NB4 (cell line): Measurements from ENCODE around the gene DENND2D.

ENCODE experiments used
- DNase-seq: peaks from one replicate; pipeline ENCODE4 v3.0.0; 2010; ENCODE audit warnings: low read depth
- H3K4me3 ChIP-seq: one replicate; pipeline ENCODE4 v1.5.1; 2011; ENCODE audit warnings: mild to moderate bottlenecking, low read depth, low read length, moderate library complexity
- CTCF ChIP-seq: IDR thresholded peaks from one replicate; pipeline ENCODE4 v1.5.1; 2012; ENCODE audit warnings: low read depth, low read length
- MAX ChIP-seq: IDR thresholded peaks from 2 replicates; pipeline ENCODE4 v1.6.1; 2011; ENCODE audit warnings: low read depth, low read length
- MYC ChIP-seq: IDR thresholded peaks from 2 replicates; pipeline ENCODE4 v1.6.1; 2011; ENCODE audit warnings: low read depth, low read length
- POLR2A ChIP-seq: IDR thresholded peaks from 2 replicates; pipeline ENCODE4 v1.6.1; 2011; ENCODE audit warnings: mild to moderate bottlenecking; ENCODE audit not compliant: insufficient read length; ENCODE audit errors: extremely low read depth

DENND2D gene

GRCh38 chr1:111212634-111213335 is 12.3 kb upstream of the DENND2D start:
- TF ChIP-seq MYC (no peak), CTCF (no peak), POLR2A (no peak), MAX (no peak)
- no peak overlapping the region for H3K4me3 ChIP-seq
- peak; percentile 38 for DNase-seq

GRCh38 chr1:111211921-111212320 is 11.5 kb upstream of the DENND2D start:
- H3K4me3 ChIP-seq, result no peak overlapping the region
- TF ChIP-seq POLR2A (no peak), MYC (no peak), CTCF (no peak), MAX (no peak)
- no peak for DNase-seq

- no peak for TF ChIP-seq MAX
- TF ChIP-seq POLR2A, result no peak
- TF ChIP-seq CTCF, result no peak
- no peak for TF ChIP-seq MYC
- no peak for DNase-seq
- H3K4me3 ChIP-seq, result no peak overlapping the region
Observed at GRCh38 chr1:111209622-111210021, 9.2 kb upstream of the DENND2D start.

- TF ChIP-seq POLR2A (no peak), CTCF (no peak), MAX (no peak), MYC (no peak)
- DNase-seq, result no peak
- H3K4me3 ChIP-seq, result no peak overlapping the region
Observed at GRCh38 chr1:111208921-111209320, 8.5 kb upstream of the DENND2D start.

GRCh38 chr1:111205714-111206050 is 5.2 kb upstream of the DENND2D start:
- DNase-seq, result peak; percentile 55
- TF ChIP-seq POLR2A (no peak), MAX (no peak), MYC (no peak), CTCF (no peak)
- H3K4me3 ChIP-seq, result no peak overlapping the region
